PC-9 (cell line): Measurements from ENCODE around the gene DPPA3. TPM values are rescaled to one million over a fixed set of nuclear protein-coding genes. Genes with fewer than 3 reads are reported as not detected.
"Not testable (repeated sequence)": the region's sequence is repeated elsewhere in the genome, so short reads cannot be mapped to it uniquely, and the experiment has no call there.

Experiments used
- BruUV-seq: library from RNA; stranded (reverse); fragments of 400-500 nt; replicated peaks from 2 replicates; lab custom pipeline; 2021; lab: Mats Ljungman, UMichigan
- CTCF ChIA-PET: fragments of 300-600 bp; sonication (Branson Sonifier 250); formaldehyde crosslinking; loops from one replicate; lab custom pipeline; 2022; ENCODE audit warnings: antibody characterized with exemption; lab: Charles Lee
- POLR2A ChIA-PET: fragments of 300-600 bp; sonication (Branson Sonifier 250); formaldehyde crosslinking; loops from one replicate; lab custom pipeline; 2022; ENCODE audit warnings: antibody characterized with exemption; ENCODE audit not compliant: unreplicated experiment; lab: Charles Lee
- DNase-seq, 2 experiments: peaks; one replicate each; pipeline versions ENCODE4 v3.0.0 to v3.0.0-alpha.2; 2015 to 2022; ENCODE audit warnings: mixed read lengths in 1 of 2
- H2AFZ ChIP-seq: fragments of 200-600 bp; sonication (generic); 2 replicates; pipeline ENCODE4 v1.8.1; 2017; ENCODE audit warnings: antibody characterized with exemption
- H3F3A ChIP-seq: fragments of 200-600 bp; sonication (generic); 2 replicates; pipeline ENCODE4 v1.8.1; 2017; ENCODE audit warnings: antibody characterized with exemption, mild to moderate bottlenecking, low read depth; ENCODE audit not compliant: insufficient read depth
- H3K27ac ChIP-seq: fragments of 200-600 bp; sonication (generic); 2 replicates; pipeline ENCODE4 v1.6.1; 2016; ENCODE audit warnings: mixed run types
- H3K27me3 ChIP-seq: fragments of 200-600 bp; sonication (generic); 2 replicates; pipeline ENCODE4 v1.6.1; 2016; ENCODE audit warnings: low read depth, mixed run types; ENCODE audit not compliant: insufficient read depth
- H3K36me3 ChIP-seq: fragments of 200-600 bp; sonication (generic); 2 replicates; pipeline ENCODE4 v1.6.1; 2016; ENCODE audit warnings: low read depth, mixed run types
- H3K4me1 ChIP-seq: fragments of 200-600 bp; sonication (generic); replicated peaks from 2 replicates; pipeline ENCODE4 v1.6.1; 2016; ENCODE audit warnings: mixed run types; ENCODE audit not compliant: insufficient read depth
- H3K4me2 ChIP-seq: fragments of 200-600 bp; sonication (generic); 2 replicates; pipeline ENCODE4 v1.6.1; 2017; ENCODE audit warnings: mixed run types
- H3K4me3 ChIP-seq: fragments of 200-600 bp; sonication (generic); 2 replicates; pipeline ENCODE4 v1.6.1; 2016; ENCODE audit warnings: mixed run types
- H3K79me2 ChIP-seq: fragments of 200-600 bp; sonication (generic); 2 replicates; pipeline ENCODE4 v1.6.1; 2017; ENCODE audit warnings: low read depth, mixed run types
- H3K9me2 ChIP-seq: fragments of 200-600 bp; sonication (generic); 2 replicates; pipeline ENCODE4 v1.8.1; 2017; ENCODE audit warnings: mild to moderate bottlenecking; ENCODE audit not compliant: insufficient read depth
- H3K9me3 ChIP-seq: fragments of 200-600 bp; sonication (generic); 2 replicates; pipeline ENCODE4 v1.8.1; 2016; ENCODE audit warnings: low read depth; ENCODE audit not compliant: insufficient read depth
- H4K20me1 ChIP-seq: fragments of 200-600 bp; sonication (generic); 2 replicates; pipeline ENCODE4 v1.8.1; 2017; ENCODE audit not compliant: insufficient read depth
- CTCF ChIP-seq: fragments of 200-600 bp; sonication (generic); conservative IDR thresholded peaks from 2 replicates; pipeline ENCODE4 v1.6.1; 2017; ENCODE audit warnings: mixed run types, antibody characterized with exemption, mild to moderate bottlenecking, moderate library complexity
- EZH2 ChIP-seq: fragments of 200-600 bp; sonication (generic); IDR thresholded peaks from 2 replicates; pipeline ENCODE4 v1.8.0; 2017; ENCODE audit warnings: antibody characterized with exemption, low read depth
- intact Hi-C: fragments of 100-400 bp; cut with micrococcal nuclease; formaldehyde crosslinking; loops from one replicate; pipeline ENCODE4 v1.10.0; 2022; ENCODE audit not compliant: unreplicated experiment
- total RNA-seq: library from RNA; stranded (reverse); gene quantifications from 2 replicates; pipeline ENCODE4 v1.2.3, GENCODE V29; 2021

DPPA3 gene
- total RNA-seq, 1 experiment from 2014 or later: not detected

- ChIA-PET POLR2A (no interaction called here), CTCF (no interaction called here)
- no peak overlapping the region for H2AFZ ChIP-seq
- H3K79me2 ChIP-seq: no peaks in the 10 kb centered on the region
- TF ChIP-seq CTCF (no peak), EZH2 (no peak)
- DNase-seq: no peak
- no peaks in the 10 kb centered on the region for H3K4me1 ChIP-seq
- no peaks in the 10 kb centered on the region for H4K20me1 ChIP-seq
- no peak overlapping the region for H3K27ac ChIP-seq
- no peaks in the 10 kb centered on the region; the same call in 1 of the 2 replicates for H3K9me3 ChIP-seq
- no peaks in the 10 kb centered on the region for H3K27me3 ChIP-seq
- no peaks in the 10 kb centered on the region for H3F3A ChIP-seq
- intact Hi-C loops: no loop called here
- no peak overlapping the region for H3K4me3 ChIP-seq
- H3K36me3 ChIP-seq: no peaks in the 10 kb centered on the region
- no peak overlapping the region for H3K4me2 ChIP-seq
- no peaks in the 10 kb centered on the region for H3K9me2 ChIP-seq
- BruUV-seq: no TSS peak
Observed at GRCh38 chr12:7751394-7751793, 40.2 kb downstream of the DPPA3 start.

GRCh38 chr12:7751941-7752922 is 41.0 kb downstream of the DPPA3 start:
- H3K9me3 ChIP-seq, H3K27me3 ChIP-seq, BruUV-seq, intact Hi-C loops, DNase-seq, H3K9me2 ChIP-seq, H3K4me2 ChIP-seq, H3K27ac ChIP-seq, H3K36me3 ChIP-seq, H4K20me1 ChIP-seq, POLR2A ChIA-PET, H3K4me1 ChIP-seq, H3K4me3 ChIP-seq, H3F3A ChIP-seq, H2AFZ ChIP-seq, H3K79me2 ChIP-seq: not testable (repeated sequence)
- CTCF ChIA-PET: interaction anchor here (0.7 kb wide), 1 partner anchor 33 kb away, joined by 4 read pairs; no protein-coding TSS in a partner anchor

DNA sequence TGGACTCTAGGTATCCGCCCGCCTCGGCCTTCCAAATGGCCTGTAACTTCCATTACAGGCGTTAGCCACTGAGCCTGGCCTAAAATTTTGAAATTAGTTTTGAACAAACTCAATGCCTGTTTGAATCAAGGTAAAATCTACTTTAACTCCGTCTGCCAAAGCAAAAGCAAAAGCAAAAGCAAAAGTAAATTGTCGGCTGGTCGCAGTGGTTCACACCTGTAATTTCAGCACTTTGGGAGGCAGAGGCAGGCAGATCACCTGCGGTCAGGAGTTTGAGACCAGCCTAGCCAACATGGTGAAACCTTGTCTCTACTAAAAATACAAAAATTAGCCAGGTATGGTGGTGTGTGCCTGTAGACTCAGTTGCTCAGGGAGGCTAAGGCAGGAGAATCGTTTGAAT is 44.4 kb downstream of the DPPA3 start:
- POLR2A ChIA-PET, H3K4me3 ChIP-seq, H3K4me2 ChIP-seq, H3K9me2 ChIP-seq, H3K79me2 ChIP-seq, H3K36me3 ChIP-seq, H3K4me1 ChIP-seq, H3K27me3 ChIP-seq, H3K27ac ChIP-seq, H3F3A ChIP-seq, H3K9me3 ChIP-seq, BruUV-seq, DNase-seq, intact Hi-C loops, H2AFZ ChIP-seq, H4K20me1 ChIP-seq: not testable (repeated sequence)
- CTCF ChIA-PET: interaction anchor here (0.7 kb wide), 1 partner anchor 208 kb away, joined by 5 read pairs; no protein-coding TSS in a partner anchor

- no TSS peak for BruUV-seq
- H4K20me1 ChIP-seq: no peaks in the 10 kb centered on the region
- H3K9me2 ChIP-seq: no peaks in the 10 kb centered on the region
- TF ChIP-seq EZH2 (no peak), CTCF (no peak)
- ChIA-PET POLR2A (no interaction called here), CTCF (no interaction called here)
- no peak overlapping the region for H3K4me2 ChIP-seq
- H3K36me3 ChIP-seq: no peaks in the 10 kb centered on the region
- no peaks in the 10 kb centered on the region for H3K4me1 ChIP-seq
- no peak overlapping the region for H3K4me3 ChIP-seq
- intact Hi-C loops: no loop called here
- no peaks in the 10 kb centered on the region; the same call in 1 of the 2 replicates for H3K9me3 ChIP-seq
- H3F3A ChIP-seq: no peaks in the 10 kb centered on the region
- H3K27me3 ChIP-seq: no peaks in the 10 kb centered on the region
- no peak overlapping the region for H2AFZ ChIP-seq
- no peak overlapping the region for H3K27ac ChIP-seq
- DNase-seq: peak; percentile 20 to 52
- no peaks in the 10 kb centered on the region for H3K79me2 ChIP-seq
Observed at GRCh38 chr12:7756993-7757392, 45.8 kb downstream of the DPPA3 start.
